Activated CD8-positive, alpha-beta T cell treated with anti-CD3 and anti-CD28 coated beads, Interleukin-2, amount 10 ng/mL, durations not matched to agents 7 days and 5 days (primary cell): ENCODE data around the gene CUBN. TPM values are rescaled to one million over a fixed set of nuclear protein-coding genes. Genes with fewer than 3 reads are reported as not detected.

Experiments used
- ATAC-seq: fragments of 150-1000 bp; cut with Tn5 transposase; one replicate; pipeline ENCODE4 v1.10.0; 2021; ENCODE audit warnings: moderate library complexity
- CTCF ChIA-PET: fragments of 350-600 bp; sonication (Branson Sonifier 250); formaldehyde crosslinking; loops from one replicate; lab custom pipeline; 2021; ENCODE audit warnings: antibody characterized with exemption; lab: Charles Lee
- POLR2A ChIA-PET: fragments of 350-600 bp; sonication (Branson Sonifier 250); formaldehyde crosslinking; loops from one replicate; lab custom pipeline; 2021; ENCODE audit warnings: antibody characterized with exemption; lab: Charles Lee
- DNase-seq: peaks from one replicate; pipeline ENCODE4 v3.0.0-alpha.2; 2020
- H3K27ac Mint-ChIP-seq: one replicate; pipeline ENCODE4 v1.8.0; 2021; ENCODE audit warnings: mild to moderate bottlenecking, mixed read lengths
- H3K27me3 Mint-ChIP-seq: one replicate; pipeline ENCODE4 v1.8.0; 2021; ENCODE audit warnings: low read depth, mixed read lengths
- H3K36me3 Mint-ChIP-seq: one replicate; pipeline ENCODE4 v1.8.0; 2021; ENCODE audit warnings: low read depth, mixed read lengths
- H3K4me1 Mint-ChIP-seq: one replicate; pipeline ENCODE4 v1.8.0; 2021; ENCODE audit warnings: low read depth, mixed read lengths
- H3K4me3 Mint-ChIP-seq: one replicate; pipeline ENCODE4 v1.8.0; 2021; ENCODE audit warnings: mild to moderate bottlenecking, mixed read lengths
- H3K9me3 Mint-ChIP-seq: one replicate; pipeline ENCODE4 v1.8.0; 2022; ENCODE audit warnings: mixed read lengths; ENCODE audit not compliant: insufficient read depth
- total RNA-seq, 2 experiments: library from RNA; stranded (reverse); gene quantifications; one replicate each; pipeline ENCODE4 v1.2.3, GENCODE V29; 2021

The CUBN gene
- total RNA-seq, 2 experiments from 2014 or later: 0.68 to 1.2 TPM

- ChIA-PET POLR2A (interaction anchor here (0.8 to 1.4 kb wide), 3 partner anchors 18 to 25 kb away, joined by 3 to 4 read pairs (median 3); no protein-coding TSS in a partner anchor), CTCF (no interaction called here)
- Mint-ChIP-seq H3K4me1 (peaks cover 57% of the 10 kb centered on the region), H3K4me3 (no peak overlapping the region), H3K36me3 (peaks cover 7% of the 10 kb centered on the region), H3K27me3 (peaks cover 3% of the 10 kb centered on the region), H3K27ac (no peak overlapping the region), H3K9me3 (no peaks in the 10 kb centered on the region)
- no peak for DNase-seq
- no peak for ATAC-seq
Measured at GRCh38 chr10:17004801-17005380, 124.7 kb downstream of the CUBN start.

GRCh38 chr10:17003651-17004286 is 125.8 kb downstream of the CUBN start:
- Mint-ChIP-seq H3K36me3 (peaks cover 7% of the 10 kb centered on the region), H3K27ac (peak overlapping the region; percentile 70), H3K4me1 (peaks cover 56% of the 10 kb centered on the region), H3K27me3 (peaks cover 3% of the 10 kb centered on the region), H3K9me3 (no peaks in the 10 kb centered on the region), H3K4me3 (no peak overlapping the region)
- ChIA-PET POLR2A (interaction anchor here (0.8 to 1.4 kb wide), 4 partner anchors 19 to 227 kb away, joined by 3 to 4 read pairs (median 4); no protein-coding TSS in a partner anchor), CTCF (interaction anchor here (0.6 kb wide), 1 partner anchor 64 kb away, joined by 3 read pairs; no protein-coding TSS in a partner anchor)
- ATAC-seq (no peak), DNase-seq (no peak)

GRCh38 chr10:17003151-17003550 is 126.5 kb downstream of the CUBN start:
- CTCF ChIA-PET: interaction anchor here (1.0 to 1.4 kb wide), 3 partner anchors 23 to 229 kb away, joined by 3 to 4 read pairs (median 3); no protein-coding TSS in a partner anchor
- Mint-ChIP-seq H3K27ac (peak overlapping the region; percentile 82), H3K4me1 (peaks cover 51% of the 10 kb centered on the region), H3K4me3 (peak overlapping the region; percentile 46), H3K9me3 (no peaks in the 10 kb centered on the region), H3K27me3 (peaks cover 3% of the 10 kb centered on the region), H3K36me3 (peaks cover 7% of the 10 kb centered on the region)
- peak; percentile 80 for DNase-seq
- POLR2A ChIA-PET: interaction anchor here (0.6 to 1.4 kb wide), 4 partner anchors 26 to 226 kb away, joined by 3 to 7 read pairs (median 4); partner anchors contain the start of gene VIM
- ATAC-seq: peak; percentile 92

GRCh38 chr10:17001961-17002749 is 127.5 kb downstream of the CUBN start:
- CTCF ChIA-PET: interaction anchor here (1.0 to 1.4 kb wide), 3 partner anchors 24 to 230 kb away, joined by 3 to 4 read pairs (median 3); no protein-coding TSS in a partner anchor

DNA sequence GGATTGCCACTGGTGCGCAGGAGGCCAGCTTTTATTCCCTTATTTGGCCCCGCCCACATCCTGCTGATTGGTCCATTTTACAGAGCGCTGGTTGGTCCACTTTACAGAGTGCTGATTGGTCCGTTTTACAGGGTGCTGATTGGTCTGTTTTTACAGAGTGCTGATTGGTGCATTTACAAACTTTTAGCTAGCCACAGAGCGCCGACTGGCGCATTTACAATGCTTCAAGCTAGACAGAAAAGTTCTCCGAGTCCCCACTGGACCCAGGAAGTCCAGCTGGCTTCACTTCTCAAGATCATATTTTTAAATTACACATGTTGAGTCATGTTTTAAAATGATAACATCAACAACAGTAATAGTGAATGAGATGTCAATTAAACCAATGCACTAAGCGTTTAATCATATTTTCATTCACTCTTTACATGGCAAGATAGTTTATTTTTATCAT is 128.3 kb downstream of the CUBN start:
- ATAC-seq: no peak
- DNase-seq: no peak
- peaks cover 44% of the 10 kb centered on the region for H3K4me1 Mint-ChIP-seq
- peaks cover 5% of the 10 kb centered on the region for H3K9me3 Mint-ChIP-seq
- ChIA-PET POLR2A (interaction anchor here (1.6 kb wide), 1 partner anchor 109 kb away, joined by 3 read pairs; no protein-coding TSS in a partner anchor), CTCF (no interaction called here)
- no peak overlapping the region for H3K4me3 Mint-ChIP-seq
- peaks cover 7% of the 10 kb centered on the region for H3K36me3 Mint-ChIP-seq
- H3K27ac Mint-ChIP-seq: no peak overlapping the region
- peaks cover 3% of the 10 kb centered on the region for H3K27me3 Mint-ChIP-seq

More at GRCh38 chr10:17001961-17002749, 127.5 kb downstream of the CUBN start:
- Mint-ChIP-seq H3K9me3 (peaks cover 5% of the 10 kb centered on the region), H3K4me1 (peaks cover 42% of the 10 kb centered on the region), H3K27ac (peak overlapping the region; percentile 82), H3K4me3 (peak overlapping the region; percentile 46), H3K27me3 (peaks cover 3% of the 10 kb centered on the region), H3K36me3 (peaks cover 7% of the 10 kb centered on the region)
- peak; percentile 50 for ATAC-seq
- POLR2A ChIA-PET: interaction anchor here (0.6 to 1.4 kb wide), 4 partner anchors 27 to 227 kb away, joined by 3 to 7 read pairs (median 4); partner anchors contain the start of gene VIM
- DNase-seq: no peak

GRCh38 chr10:16999665-17000451 is 129.8 kb downstream of the CUBN start:
- POLR2A ChIA-PET: interaction anchor here (0.6 to 1.6 kb wide), 2 partner anchors 29 to 108 kb away, joined by 3 to 4 read pairs; no protein-coding TSS in a partner anchor
- CTCF ChIA-PET: interaction anchor here (0.8 kb wide), 1 partner anchor 147 kb away, joined by 3 read pairs; no protein-coding TSS in a partner anchor
- H3K36me3 Mint-ChIP-seq: peaks cover 2% of the 10 kb centered on the region
- peaks cover 5% of the 10 kb centered on the region for H3K9me3 Mint-ChIP-seq
- peaks cover 3% of the 10 kb centered on the region for H3K27me3 Mint-ChIP-seq
- ATAC-seq (no peak), DNase-seq (no peak)
- H3K4me1 Mint-ChIP-seq: peaks cover 46% of the 10 kb centered on the region
- H3K4me3 Mint-ChIP-seq: no peak overlapping the region
- no peak overlapping the region for H3K27ac Mint-ChIP-seq

DNA sequence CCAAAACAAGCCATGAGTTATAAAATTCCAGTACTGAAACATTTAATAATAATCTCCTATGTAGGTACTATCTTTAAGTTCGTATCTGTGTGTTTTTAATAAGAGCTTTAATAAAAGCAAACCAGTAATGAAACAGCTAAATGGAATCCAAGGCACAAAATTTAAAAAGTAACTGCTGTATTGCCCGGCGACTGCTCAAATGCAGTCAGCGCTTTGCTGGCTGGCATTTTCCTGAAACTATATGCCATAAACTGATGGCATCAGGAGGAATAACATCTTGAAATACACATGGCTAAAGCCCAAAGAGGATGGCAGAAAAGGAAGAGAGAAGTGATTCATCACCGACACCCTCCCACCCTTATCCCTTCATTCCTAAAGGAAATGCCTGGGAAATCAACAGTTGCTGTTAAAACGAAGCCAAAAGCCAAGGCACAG is 133.1 kb downstream of the CUBN start:
- DNase-seq (no peak), ATAC-seq (no peak)
- ChIA-PET POLR2A (interaction anchor here (0.8 kb wide), 1 partner anchor 234 kb away, joined by 4 read pairs; no protein-coding TSS in a partner anchor), CTCF (interaction anchor here (1.0 to 1.5 kb wide), 4 partner anchors 24 to 233 kb away, joined by 3 read pairs; no protein-coding TSS in a partner anchor)
- H3K4me3 Mint-ChIP-seq: no peak overlapping the region
- H3K4me1 Mint-ChIP-seq: peaks cover 17% of the 10 kb centered on the region
- peaks cover 1% of the 10 kb centered on the region for H3K27me3 Mint-ChIP-seq
- peaks cover 5% of the 10 kb centered on the region for H3K9me3 Mint-ChIP-seq
- peaks cover 2% of the 10 kb centered on the region for H3K36me3 Mint-ChIP-seq
- H3K27ac Mint-ChIP-seq: no peak overlapping the region

DNA sequence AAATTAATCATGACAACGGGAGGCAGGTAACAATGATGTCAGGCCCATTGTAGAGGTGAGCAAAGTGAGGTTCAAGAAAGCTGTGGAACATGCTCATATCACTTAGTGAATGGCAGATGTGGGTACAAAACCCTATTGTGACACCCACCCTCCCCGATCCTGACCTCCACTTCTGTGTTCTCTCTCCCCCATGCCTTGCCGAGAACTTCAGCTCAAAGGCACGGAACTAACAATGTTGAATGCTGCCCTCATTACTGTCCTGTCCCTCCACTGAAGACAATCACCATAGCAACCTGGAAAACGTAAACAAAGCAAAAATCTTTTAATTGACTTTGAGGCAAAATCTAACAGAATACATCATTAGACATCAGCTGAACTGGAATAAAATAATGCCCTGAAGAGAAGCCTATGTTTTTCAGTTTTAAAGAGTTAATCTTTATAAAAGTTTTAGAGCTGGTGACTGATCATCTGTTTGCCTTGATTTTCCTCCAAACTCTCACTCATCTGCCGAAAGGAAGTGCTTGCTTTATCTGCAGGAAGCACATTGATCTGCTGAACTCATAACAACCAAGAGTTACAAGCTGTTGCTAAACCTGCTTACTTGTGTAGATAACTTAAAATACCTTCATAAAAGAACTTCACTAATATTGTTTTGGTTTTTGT is 133.6 kb downstream of the CUBN start:
- ATAC-seq: peak; percentile 50
- Mint-ChIP-seq H3K4me1 (peaks cover 11% of the 10 kb centered on the region), H3K27me3 (peaks cover 1% of the 10 kb centered on the region), H3K27ac (no peak overlapping the region), H3K36me3 (peaks cover 2% of the 10 kb centered on the region), H3K9me3 (peaks cover 5% of the 10 kb centered on the region), H3K4me3 (no peak overlapping the region)
- ChIA-PET CTCF (interaction anchor here (0.8 to 1.5 kb wide), 4 partner anchors 25 to 263 kb away, joined by 3 read pairs; no protein-coding TSS in a partner anchor), POLR2A (interaction anchor here (0.8 kb wide), 1 partner anchor 234 kb away, joined by 4 read pairs; no protein-coding TSS in a partner anchor)
- DNase-seq: no peak

DNA sequence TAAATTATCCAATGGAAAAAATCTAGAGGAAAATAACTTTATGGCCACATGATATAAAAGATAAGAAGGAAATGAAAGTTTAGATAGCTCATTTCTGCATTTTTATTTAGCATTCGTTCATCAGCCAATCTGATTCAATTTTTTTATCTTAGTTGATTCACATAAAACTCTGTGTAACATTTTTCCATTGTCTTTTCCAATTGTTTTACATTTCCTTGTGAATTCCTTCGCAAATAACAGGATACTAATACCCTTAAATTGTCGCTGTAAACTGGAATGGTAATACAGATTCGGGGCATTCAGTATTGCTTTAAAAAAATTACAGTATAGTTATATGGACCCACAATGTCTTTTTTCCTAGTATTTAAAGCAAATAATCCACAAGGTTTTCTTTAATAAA is 136.4 kb downstream of the CUBN start:
- ATAC-seq (no peak), DNase-seq (no peak)
- POLR2A ChIA-PET: no interaction called here
- CTCF ChIA-PET: no interaction called here
- Mint-ChIP-seq H3K9me3 (peaks cover 5% of the 10 kb centered on the region), H3K36me3 (no peaks in the 10 kb centered on the region), H3K4me3 (no peak overlapping the region), H3K27ac (no peak overlapping the region), H3K4me1 (peaks cover 8% of the 10 kb centered on the region), H3K27me3 (peaks cover 1% of the 10 kb centered on the region)

- Mint-ChIP-seq H3K4me3 (no peak overlapping the region), H3K27ac (no peak overlapping the region), H3K4me1 (peaks cover 8% of the 10 kb centered on the region), H3K9me3 (peaks cover under 1% of the 10 kb centered on the region), H3K27me3 (peaks cover 1% of the 10 kb centered on the region), H3K36me3 (no peaks in the 10 kb centered on the region)
- no peak for DNase-seq
- CTCF ChIA-PET: no interaction called here
- POLR2A ChIA-PET: no interaction called here
- ATAC-seq: no peak
Measured at GRCh38 chr10:16992611-16993119, 136.9 kb downstream of the CUBN start.
